Dermis blood vessel endothelial cell (primary cell): ENCODE measurements around the gene DNAJC5. TPM values are rescaled to one million over a fixed set of nuclear protein-coding genes. Genes with fewer than 3 reads are reported as not detected.

Experiments
- total RNA-seq: library from RNA; depleted of rRNA; stranded (reverse); fragments of >200 nt; gene quantifications from 2 replicates; pipeline ENCODE4 v1.2.3, GENCODE V29; 2014

DNAJC5 gene
- total RNA-seq, 1 donor from 2014 or later: 90.9 TPM

Other genes starting within 250 kb of the DNAJC5 start
- 0.85 and 1.2 TPM in 2 replicates for gene STMN3, start 241.7 kb upstream of the DNAJC5 start, total RNA-seq
- gene RTEL1, start 236.8 kb upstream of the DNAJC5 start, total RNA-seq: 13.4 and 17.9 TPM in 2 replicates
- gene TNFRSF6B, start 198.5 kb upstream of the DNAJC5 start, total RNA-seq: 16.8 and 22.0 TPM in 2 replicates
- 46.9 and 48.3 TPM in 2 replicates for gene ARFRP1, start 187.2 kb upstream of the DNAJC5 start, total RNA-seq
- gene ZGPAT, start 187.1 kb upstream of the DNAJC5 start, total RNA-seq: 25.6 and 29.1 TPM in 2 replicates
- 3.4 and 3.7 TPM in 2 replicates for gene LIME1, start 158.5 kb upstream of the DNAJC5 start, total RNA-seq
- 11.7 and 24.1 TPM in 2 replicates for gene SLC2A4RG, start 155.3 kb upstream of the DNAJC5 start, total RNA-seq
- gene ZBTB46, start 63.9 kb upstream of the DNAJC5 start, total RNA-seq: 41.2 and 67.4 TPM in 2 replicates
- not detected in 2 replicates for gene ABHD16B, start 33.6 kb upstream of the DNAJC5 start, total RNA-seq
- gene TPD52L2, start 29.9 kb upstream of the DNAJC5 start, total RNA-seq: 169 and 181 TPM in 2 replicates
- gene UCKL1, start 61.3 kb downstream of the DNAJC5 start, total RNA-seq: 40.7 and 46.4 TPM in 2 replicates
- gene ZNF512B, start 74.8 kb downstream of the DNAJC5 start, total RNA-seq: 10.0 and 14.5 TPM in 2 replicates
- 4.3 and 6.1 TPM in 2 replicates for gene SAMD10, start 84.5 kb downstream of the DNAJC5 start, total RNA-seq
- gene PRPF6, start 86.0 kb downstream of the DNAJC5 start, total RNA-seq: 79.6 and 94.2 TPM in 2 replicates
- 11.2 and 13.3 TPM in 2 replicates for gene C20orf204, start 141.1 kb downstream of the DNAJC5 start, total RNA-seq
- gene SOX18, start 154.5 kb downstream of the DNAJC5 start, total RNA-seq: 82.5 and 123 TPM in 2 replicates
- 35.8 and 45.9 TPM in 2 replicates for gene TCEA2, start 168.1 kb downstream of the DNAJC5 start, total RNA-seq
- 29.3 and 44.6 TPM in 2 replicates for gene RGS19, start 184.4 kb downstream of the DNAJC5 start, total RNA-seq
- gene OPRL1, start 185.0 kb downstream of the DNAJC5 start, total RNA-seq: 3.2 and 5.4 TPM in 2 replicates
- gene LKAAEAR1, start 189.3 kb downstream of the DNAJC5 start, total RNA-seq: not detected in 2 replicates
- gene NPBWR2, start 212.4 kb downstream of the DNAJC5 start, total RNA-seq: not detected in 2 replicates